HG03175 (cell line): ENCODE results near the gene SLC26A4.

Experiments
- ATAC-seq: cut with Tn5 transposase; IDR thresholded peaks from one replicate; pipeline ENCODE4 v1.9.1; 2021; ENCODE audit warnings: mild to moderate bottlenecking, moderate library complexity; ENCODE audit not compliant: unreplicated experiment

SLC26A4 gene

DNA sequence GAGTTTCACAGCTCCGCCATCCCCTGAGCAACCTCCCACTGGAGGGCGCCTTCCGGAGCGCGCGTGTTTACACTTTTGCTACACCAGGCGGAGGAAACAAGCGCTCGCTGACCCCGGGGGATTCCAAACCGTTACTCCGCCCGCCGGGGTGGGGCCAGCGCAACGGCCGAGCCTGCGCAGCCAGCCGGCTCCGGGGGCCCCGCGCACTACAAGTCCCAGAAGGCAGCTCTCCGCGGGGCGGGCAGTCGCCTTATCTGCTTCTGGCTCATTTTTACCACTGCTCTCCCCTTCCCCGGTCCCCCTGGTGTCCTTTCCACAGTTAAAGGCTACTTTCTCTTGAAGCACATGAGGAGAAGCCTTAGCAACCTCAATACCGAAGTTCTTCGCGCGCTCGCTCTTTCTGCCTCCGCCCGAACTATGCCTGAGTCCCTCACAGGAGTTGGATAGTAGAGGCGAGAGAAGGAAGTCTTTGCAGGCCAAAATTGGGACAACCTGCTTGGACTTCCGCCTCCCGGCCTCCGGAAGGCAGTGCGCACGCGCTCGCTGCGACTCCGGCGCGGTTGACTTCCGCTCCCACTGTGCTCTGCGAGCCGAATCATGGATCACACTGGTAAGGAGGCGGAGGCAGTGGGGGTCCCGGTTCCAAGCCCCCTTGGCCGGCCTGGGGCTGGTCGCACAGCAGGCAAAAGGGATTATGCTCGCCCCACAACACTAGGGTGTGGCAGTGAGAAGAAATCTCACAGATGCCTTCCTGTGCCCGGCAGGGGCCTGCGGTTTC lies 83.1 kb downstream of the SLC26A4 start, which contains the start of gene CBLL1:
TSS of gene CBLL1 (plus strand) at position 576 of the 778 bp plus-strand sequence. CDS start at position 598, 22 bp downstream.
- ATAC-seq: peak; percentile 90

DNA sequence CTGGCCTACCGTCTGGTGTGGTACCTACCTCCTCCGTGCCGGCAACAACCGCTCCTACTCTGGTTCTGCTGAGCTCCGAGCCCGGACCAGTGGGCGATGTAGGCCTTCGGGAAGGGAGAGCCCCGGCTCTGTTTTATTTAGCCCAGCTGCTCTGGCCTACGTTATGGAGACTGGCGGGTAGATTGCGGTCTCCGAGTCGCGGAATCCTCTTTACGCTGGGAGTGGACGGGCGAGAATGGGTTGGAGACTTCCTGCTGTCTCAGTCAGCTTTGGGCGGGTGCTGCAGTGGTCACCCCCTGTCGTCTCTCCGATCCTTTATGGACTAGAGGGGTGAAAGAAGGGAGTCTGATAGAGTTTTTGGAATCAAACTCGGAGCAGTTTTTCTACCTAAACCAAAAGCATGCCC lies 83.7 kb downstream of the SLC26A4 start:
- peak; percentile 40 for ATAC-seq

DNA sequence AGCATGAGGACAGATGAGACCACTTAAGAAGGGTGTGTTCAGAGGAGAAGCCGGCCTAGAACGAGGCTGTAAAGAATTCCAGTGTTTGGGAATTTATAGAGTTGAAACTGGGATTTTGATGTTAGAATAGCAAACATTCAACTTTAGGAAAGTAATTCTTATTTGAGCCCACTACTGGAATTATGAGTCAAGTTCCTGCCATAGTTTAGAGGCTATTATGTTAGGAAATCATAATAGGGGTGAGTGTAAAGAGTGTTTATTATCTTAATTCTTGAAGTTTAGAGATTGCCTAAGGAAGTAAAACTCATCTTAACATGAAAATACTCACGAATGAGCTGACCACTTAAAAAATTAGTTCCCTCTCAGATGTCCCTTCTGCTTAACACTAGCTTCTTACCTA lies 85.4 kb downstream of the SLC26A4 start:
- ATAC-seq: no peak

DNA sequence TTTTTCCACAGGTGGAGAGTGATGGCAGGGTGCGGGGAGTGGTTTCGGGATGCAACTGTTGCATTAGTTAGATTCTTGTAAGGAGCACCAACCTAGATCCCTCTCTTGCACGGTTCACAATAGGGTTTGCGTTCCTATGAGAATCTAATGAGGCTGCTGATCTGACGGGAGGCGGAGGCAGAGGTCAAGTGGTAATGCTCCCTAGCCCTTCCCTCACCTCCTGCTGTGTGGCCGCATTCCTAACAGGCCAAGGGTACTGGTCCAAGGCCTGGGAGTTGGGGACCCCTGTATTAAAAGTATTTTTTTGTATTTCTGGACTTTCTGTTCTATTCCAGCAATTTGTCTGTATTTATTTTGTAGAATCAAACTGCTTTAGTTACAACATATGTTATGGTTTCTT lies 90.5 kb downstream of the SLC26A4 start:
- no peak for ATAC-seq

DNA sequence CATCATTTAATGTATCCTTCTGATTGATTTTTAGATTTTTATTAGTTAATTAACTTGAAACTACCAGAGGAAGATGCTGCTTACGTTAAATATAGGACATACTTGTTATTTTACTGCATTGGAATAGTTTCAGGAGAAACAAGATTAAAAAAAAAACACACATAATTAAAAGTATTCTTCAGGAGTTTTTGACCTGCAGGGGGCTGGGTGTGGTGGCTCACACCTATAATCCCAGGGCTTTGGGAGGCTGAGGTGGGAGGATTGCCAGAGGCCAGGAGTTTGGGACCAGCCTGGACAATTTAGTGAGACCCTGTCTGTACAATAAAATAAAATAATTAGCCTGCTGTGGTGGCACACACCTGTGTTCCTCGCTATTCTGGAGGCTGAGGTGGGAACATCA lies 94.0 kb downstream of the SLC26A4 start:
- no peak for ATAC-seq

DNA sequence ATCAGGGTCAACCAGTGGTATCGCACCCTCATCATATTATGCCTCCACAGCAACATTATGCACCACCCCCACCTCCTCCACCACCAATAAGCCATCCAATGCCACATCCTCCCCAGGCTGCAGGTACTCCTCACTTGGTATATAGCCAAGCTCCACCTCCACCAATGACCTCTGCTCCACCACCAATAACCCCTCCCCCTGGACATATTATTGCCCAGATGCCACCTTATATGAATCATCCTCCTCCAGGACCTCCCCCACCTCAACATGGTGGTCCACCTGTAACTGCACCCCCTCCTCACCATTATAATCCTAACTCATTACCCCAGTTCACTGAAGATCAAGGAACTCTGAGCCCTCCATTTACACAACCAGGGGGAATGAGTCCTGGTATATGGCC lies 98.0 kb downstream of the SLC26A4 start:
- ATAC-seq: no peak

DNA sequence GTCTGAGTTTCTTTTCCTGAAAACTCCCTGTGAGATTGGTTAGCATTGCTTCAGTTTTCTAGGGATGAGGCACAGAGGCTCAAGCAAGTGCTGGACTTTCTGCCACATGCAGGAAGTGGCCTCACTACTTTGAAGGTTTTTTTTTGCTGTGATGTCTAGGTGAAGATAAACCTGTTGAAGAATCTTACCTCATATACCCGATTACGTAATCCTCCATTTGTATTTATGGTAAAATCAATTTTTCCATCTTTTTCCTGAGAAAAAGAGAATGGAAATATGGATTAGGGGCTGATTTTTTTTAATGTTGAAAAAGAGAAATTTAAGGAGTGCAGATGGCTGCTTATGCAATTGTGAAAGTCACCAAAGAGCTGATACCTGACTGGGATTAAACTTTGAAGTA lies 106.8 kb downstream of the SLC26A4 start:
- ATAC-seq: no peak
